ENCODE results near the gene TEX35.
"Not testable (repeated sequence)": the region's sequence is repeated elsewhere in the genome, so short reads cannot be mapped to it uniquely, and the experiment has no call there.

Gene TEX35

GRCh38 chr1:178495741-178496409, 17.0 kb upstream of the TEX35 start:
- Histone ChIP-seq H3K4me3 (ENCODE audit: low read length) (no peak overlapping the region), H3K27me3 (ENCODE audit: insufficient read depth, low read length) (no peaks in the 10 kb centered on the region), H3K9ac (ENCODE audit: low read depth, low read length) (no peak overlapping the region), H3K27ac (ENCODE audit: low read length) (no peak overlapping the region), H3K9me3 (ENCODE audit: insufficient read depth, low read depth, low read length) (no peaks in the 10 kb centered on the region), H3K36me3 (ENCODE audit: insufficient read depth, low read depth, low read length) (no peaks in the 10 kb centered on the region), H3K4me1 (ENCODE audit: insufficient read depth, low read length) (0 out of 2 replicates have a peak, but pooled peaks cover 3% of the 10 kb centered on the region)

GRCh38 chr1:178496410-178497135, 16.3 kb upstream of the TEX35 start, which contains the start of gene CLEC20A:
Gene CLEC20A, minus strand, starts transcription at chr1:178496964. Its CDS starts 25 bp downstream, at chr1:178496939.
- H3K27ac ChIP-seq (ENCODE audit: low read length): no peak within 1 kb of the TSS
- 0 out of 2 replicates have a peak, but pooled peaks cover 3% of the 10 kb centered on the region for H3K4me1 ChIP-seq (ENCODE audit: insufficient read depth, low read length)
- no peaks in the 10 kb centered on the region for H3K36me3 ChIP-seq (ENCODE audit: insufficient read depth, low read depth, low read length)
- no peaks in the 10 kb centered on the region for H3K27me3 ChIP-seq (ENCODE audit: insufficient read depth, low read length)
- H3K9ac ChIP-seq (ENCODE audit: low read depth, low read length): no peak within 1 kb of the TSS
- H3K9me3 ChIP-seq (ENCODE audit: insufficient read depth, low read depth, low read length): no peaks in the 10 kb centered on the region
- no peak within 1 kb of the TSS for H3K4me3 ChIP-seq (ENCODE audit: low read length)

GRCh38 chr1:178497903-178498478, 14.9 kb upstream of the TEX35 start:
- Histone ChIP-seq H3K4me3 (ENCODE audit: low read length) (no peak overlapping the region), H3K9ac (ENCODE audit: low read depth, low read length) (no peak overlapping the region), H3K27me3 (ENCODE audit: insufficient read depth, low read length) (no peaks in the 10 kb centered on the region), H3K9me3 (ENCODE audit: insufficient read depth, low read depth, low read length) (no peaks in the 10 kb centered on the region), H3K27ac (ENCODE audit: low read length) (no peak overlapping the region), H3K36me3 (ENCODE audit: insufficient read depth, low read depth, low read length) (no peaks in the 10 kb centered on the region), H3K4me1 (ENCODE audit: insufficient read depth, low read length) (0 out of 2 replicates have a peak, but pooled peaks cover 3% of the 10 kb centered on the region)

DNA sequence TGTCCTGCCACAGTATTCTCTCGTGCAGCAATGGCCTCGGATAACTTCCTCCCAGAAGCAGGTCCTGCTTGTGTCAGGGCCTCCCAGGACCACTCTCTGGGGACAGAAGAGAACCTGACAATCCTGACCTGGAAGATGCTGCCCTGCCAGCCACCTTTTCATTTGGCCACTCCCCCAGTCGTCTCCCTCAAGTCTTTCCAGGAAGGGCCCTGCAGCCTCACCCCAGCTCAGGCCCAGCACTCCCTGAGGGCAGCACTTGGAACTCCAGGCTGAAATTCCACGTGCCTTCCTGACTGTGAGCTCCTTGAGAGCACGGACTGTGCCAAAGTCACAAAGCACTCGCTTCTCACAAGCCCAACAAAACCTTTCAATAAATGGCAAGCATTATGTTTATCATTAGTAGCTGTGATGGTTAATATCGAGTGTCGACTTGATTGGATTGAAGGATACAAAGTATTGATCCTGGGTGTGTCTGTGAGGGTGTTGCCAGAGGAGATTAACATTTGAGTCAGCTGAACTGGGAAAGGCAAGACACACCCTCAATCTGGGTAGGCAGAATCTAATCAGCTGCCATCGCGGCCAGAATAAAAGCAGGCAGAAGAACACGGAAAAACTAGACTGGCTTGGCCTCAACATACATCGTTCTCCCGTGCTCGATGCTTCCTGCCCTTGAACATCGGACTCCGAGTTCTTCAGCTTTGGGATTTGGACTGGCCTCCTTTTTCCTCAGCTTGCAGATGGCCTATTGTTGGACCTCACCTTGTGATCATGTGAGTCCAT, 13.8 kb upstream of the TEX35 start:
- H3K36me3 ChIP-seq (ENCODE audit: insufficient read depth, low read depth, low read length): no peaks in the 10 kb centered on the region
- H3K9me3 ChIP-seq (ENCODE audit: insufficient read depth, low read depth, low read length): no peaks in the 10 kb centered on the region
- no peak overlapping the region for H3K9ac ChIP-seq (ENCODE audit: low read depth, low read length)
- no peak overlapping the region for H3K27ac ChIP-seq (ENCODE audit: low read length)
- no peaks in the 10 kb centered on the region for H3K27me3 ChIP-seq (ENCODE audit: insufficient read depth, low read length)
- H3K4me3 ChIP-seq (ENCODE audit: low read length): no peak overlapping the region
- 0 out of 2 replicates have a peak, but pooled peaks cover 3% of the 10 kb centered on the region for H3K4me1 ChIP-seq (ENCODE audit: insufficient read depth, low read length)

- Histone ChIP-seq H3K27me3 (ENCODE audit: insufficient read depth, low read length) (no peaks in the 10 kb centered on the region), H3K9me3 (ENCODE audit: insufficient read depth, low read depth, low read length) (no peaks in the 10 kb centered on the region), H3K9ac (ENCODE audit: low read depth, low read length) (no peak overlapping the region), H3K4me3 (ENCODE audit: low read length) (no peak overlapping the region), H3K36me3 (ENCODE audit: insufficient read depth, low read depth, low read length) (no peaks in the 10 kb centered on the region), H3K4me1 (ENCODE audit: insufficient read depth, low read length) (0 out of 2 replicates have a peak, but pooled peaks cover 3% of the 10 kb centered on the region), H3K27ac (ENCODE audit: low read length) (no peak overlapping the region)
These were observed 12.7 kb upstream of the TEX35 start for GRCh38 chr1:178500091-178500770.

GRCh38 chr1:178500936-178501554, 11.9 kb upstream of the TEX35 start:
- H3K36me3 ChIP-seq (ENCODE audit: insufficient read depth, low read depth, low read length): no peaks in the 10 kb centered on the region
- no peak overlapping the region for H3K4me3 ChIP-seq (ENCODE audit: low read length)
- no peaks in the 10 kb centered on the region for H3K27me3 ChIP-seq (ENCODE audit: insufficient read depth, low read length)
- H3K4me1 ChIP-seq (ENCODE audit: insufficient read depth, low read length): 0 out of 2 replicates have a peak, but pooled peaks cover 3% of the 10 kb centered on the region
- no peak overlapping the region for H3K9ac ChIP-seq (ENCODE audit: low read depth, low read length)
- no peak overlapping the region for H3K27ac ChIP-seq (ENCODE audit: low read length)
- no peaks in the 10 kb centered on the region for H3K9me3 ChIP-seq (ENCODE audit: insufficient read depth, low read depth, low read length)

DNA sequence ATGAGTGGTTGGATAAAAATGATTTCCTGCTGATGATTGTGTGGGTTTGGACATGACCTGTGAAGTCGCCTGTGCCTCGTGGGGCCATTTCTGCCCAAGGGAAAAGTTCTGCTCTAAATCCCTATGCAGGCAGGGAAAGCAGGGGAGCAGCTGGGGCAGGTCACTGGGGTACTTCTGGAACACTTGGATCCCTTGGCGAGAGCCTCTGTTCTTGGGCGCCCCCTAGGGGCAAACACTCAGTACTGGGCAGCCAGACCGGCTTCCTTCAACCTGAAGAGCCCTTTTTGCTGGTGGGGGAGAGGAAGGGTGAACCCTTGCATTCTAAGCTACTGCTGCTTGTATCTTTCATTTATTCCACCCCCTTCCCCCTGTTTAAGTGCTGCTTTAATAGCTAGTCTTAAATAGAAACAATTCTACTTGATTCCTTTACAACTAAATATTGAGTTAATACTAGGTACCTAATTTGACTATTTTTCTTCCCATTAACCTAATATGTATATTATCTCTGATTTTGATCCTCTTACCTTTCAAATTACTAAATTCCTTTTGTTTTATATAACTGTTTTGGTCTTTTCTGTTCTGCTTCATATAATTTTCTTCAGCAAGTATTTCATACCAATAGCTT, 11.1 kb upstream of the TEX35 start:
- Histone ChIP-seq H3K27me3 (ENCODE audit: insufficient read depth, low read length) (no peaks in the 10 kb centered on the region), H3K9me3 (ENCODE audit: insufficient read depth, low read depth, low read length) (no peaks in the 10 kb centered on the region), H3K4me3 (ENCODE audit: low read length) (no peak overlapping the region), H3K27ac (ENCODE audit: low read length) (no peak overlapping the region), H3K4me1 (ENCODE audit: insufficient read depth, low read length) (0 out of 2 replicates have a peak, but pooled peaks cover 3% of the 10 kb centered on the region), H3K9ac (ENCODE audit: low read depth, low read length) (no peak overlapping the region), H3K36me3 (ENCODE audit: insufficient read depth, low read depth, low read length) (no peaks in the 10 kb centered on the region)

- H3K4me3 ChIP-seq (ENCODE audit: low read length): no peak overlapping the region
- 0 out of 2 replicates have a peak, but pooled peaks cover 3% of the 10 kb centered on the region for H3K4me1 ChIP-seq (ENCODE audit: insufficient read depth, low read length)
- no peak overlapping the region for H3K27ac ChIP-seq (ENCODE audit: low read length)
- H3K9me3 ChIP-seq (ENCODE audit: insufficient read depth, low read depth, low read length): no peaks in the 10 kb centered on the region
- H3K9ac ChIP-seq (ENCODE audit: low read depth, low read length): no peak overlapping the region
- H3K36me3 ChIP-seq (ENCODE audit: insufficient read depth, low read depth, low read length): no peaks in the 10 kb centered on the region
- no peaks in the 10 kb centered on the region for H3K27me3 ChIP-seq (ENCODE audit: insufficient read depth, low read length)
These were observed 10.6 kb upstream of the TEX35 start for GRCh38 chr1:178502330-178502714.

GRCh38 chr1:178502856-178503255, 10.1 kb upstream of the TEX35 start:
- Histone ChIP-seq H3K4me1 (ENCODE audit: insufficient read depth, low read length) (0 out of 2 replicates have a peak, but pooled peaks cover 3% of the 10 kb centered on the region), H3K9me3 (ENCODE audit: insufficient read depth, low read depth, low read length) (no peaks in the 10 kb centered on the region), H3K9ac (ENCODE audit: low read depth, low read length) (no peak overlapping the region), H3K27me3 (ENCODE audit: insufficient read depth, low read length) (no peaks in the 10 kb centered on the region), H3K27ac (ENCODE audit: low read length) (no peak overlapping the region), H3K36me3 (ENCODE audit: insufficient read depth, low read depth, low read length) (no peaks in the 10 kb centered on the region), H3K4me3 (ENCODE audit: low read length) (no peak overlapping the region)

DNA sequence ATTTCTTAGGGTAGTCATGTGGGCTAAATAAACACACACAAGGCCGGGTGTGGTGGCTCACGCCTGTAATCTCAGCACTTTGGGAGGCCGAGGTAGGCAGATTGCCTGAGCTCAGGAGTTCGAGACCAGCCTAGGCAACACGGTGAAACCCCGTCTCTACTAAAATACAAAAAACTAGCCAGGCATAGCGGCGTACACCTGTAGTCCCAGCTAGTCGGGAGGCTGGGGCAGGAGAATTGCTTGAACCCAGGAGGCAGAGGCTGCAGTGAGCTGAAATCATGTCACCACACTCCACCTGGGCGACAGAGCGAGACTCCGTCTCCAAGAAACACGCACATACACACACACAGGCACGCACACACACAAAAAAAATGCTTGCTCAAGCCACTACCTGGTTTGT, 9.6 kb upstream of the TEX35 start:
- H3K36me3 ChIP-seq (ENCODE audit: insufficient read depth, low read depth, low read length); H3K9ac ChIP-seq (ENCODE audit: low read depth, low read length); H3K4me3 ChIP-seq (ENCODE audit: low read length); H3K4me1 ChIP-seq (ENCODE audit: insufficient read depth, low read length); H3K27ac ChIP-seq (ENCODE audit: low read length); H3K27me3 ChIP-seq (ENCODE audit: insufficient read depth, low read length); H3K9me3 ChIP-seq (ENCODE audit: insufficient read depth, low read depth, low read length): not testable (repeated sequence)
